GM19239 (cell line): Measurements from ENCODE around the gene CCDC30.
"Not testable (repeated sequence)": the region's sequence is repeated elsewhere in the genome, so short reads cannot be mapped to it uniquely, and the experiment has no call there.

ENCODE experiments used
- DNase-seq: peaks from one replicate; pipeline ENCODE4 v3.0.0; 2011; ENCODE audit warnings: low spot score; ENCODE audit not compliant: insufficient read length
- FAIRE-seq: peaks from 2 replicates; lab custom pipeline; 2011; peaks lifted over from hg19 to GRCh38; lab: Jason Lieb, UNC

Gene CCDC30

DNA sequence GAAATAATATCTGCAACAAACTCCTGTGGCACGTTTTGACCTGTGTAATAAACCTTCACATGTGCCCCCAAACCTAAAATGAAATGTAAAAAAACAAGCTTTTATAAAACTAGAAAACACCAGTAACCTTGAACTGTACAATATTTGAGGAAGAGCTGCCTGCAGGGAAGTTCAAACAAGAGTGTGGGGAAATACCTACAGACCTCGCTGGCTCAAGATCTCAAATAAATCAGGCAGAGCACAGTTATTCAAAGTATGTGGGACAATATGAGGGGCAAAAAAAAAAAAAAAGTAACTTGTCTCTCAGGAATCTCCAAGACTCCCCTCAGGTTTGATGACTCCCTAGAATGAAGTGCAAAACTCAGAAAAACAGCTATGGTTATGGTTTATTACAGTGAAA is 157.2 kb downstream of the CCDC30 start:
- DNase-seq (no peak), FAIRE-seq (no peak)

DNA sequence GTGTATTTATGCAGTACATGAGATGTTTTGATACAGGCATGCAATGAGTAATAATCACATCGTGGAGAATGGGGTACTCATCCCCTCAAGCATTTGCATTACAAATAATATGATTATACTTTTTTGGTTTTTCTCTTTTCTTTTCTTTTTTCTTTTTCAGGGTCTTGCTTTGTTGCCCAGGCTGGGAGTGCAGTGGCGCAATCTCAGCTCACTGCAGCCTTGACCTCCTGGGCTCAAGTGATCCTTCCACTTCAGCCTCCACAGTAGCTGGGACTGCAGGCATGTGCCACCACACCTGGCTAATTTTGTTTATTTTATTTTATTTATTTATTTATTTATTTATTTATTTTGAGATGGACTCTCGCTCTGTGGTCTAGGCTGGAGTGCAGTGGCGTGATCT is 158.1 kb downstream of the CCDC30 start:
- not testable (repeated sequence) for DNase-seq, FAIRE-seq

DNA sequence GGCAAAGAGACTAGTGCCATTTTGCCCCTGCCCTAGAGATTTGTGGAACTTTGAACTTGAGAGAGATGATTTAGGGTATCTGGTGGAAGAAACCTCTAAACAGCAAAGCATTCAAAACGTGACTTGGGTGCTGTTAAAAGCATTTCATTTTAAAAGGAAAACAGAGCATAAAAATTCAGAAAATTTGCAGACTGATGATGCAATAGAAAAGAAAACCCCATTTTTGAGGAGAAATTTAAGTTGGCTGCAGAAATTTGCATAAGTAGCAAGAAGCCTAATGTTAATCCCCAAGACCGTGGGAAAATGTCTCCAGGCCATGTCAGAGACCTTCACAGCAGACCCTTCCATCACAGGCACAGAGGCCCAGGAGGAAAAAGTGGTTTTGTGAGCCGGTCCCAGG is 164.1 kb downstream of the CCDC30 start:
- DNase-seq, FAIRE-seq: not testable (repeated sequence)

DNA sequence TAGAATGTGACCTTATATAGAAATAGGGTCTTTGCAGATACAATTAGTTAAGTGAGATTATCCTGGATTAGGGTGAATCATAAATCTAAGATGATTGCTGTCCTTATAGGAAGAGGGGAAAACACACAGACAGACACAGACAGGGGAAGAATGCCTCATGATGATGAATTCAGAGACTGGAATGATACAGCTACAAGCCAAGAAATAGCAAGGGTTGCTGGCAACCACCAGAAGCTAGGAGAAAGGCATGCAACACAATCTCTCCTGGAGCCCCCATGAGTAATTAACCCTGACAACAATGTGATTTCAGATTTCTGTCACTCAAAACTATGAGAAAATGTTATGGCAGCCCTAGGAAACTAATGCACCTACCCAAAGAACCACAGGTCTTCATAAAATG is 176.0 kb downstream of the CCDC30 start:
- no peak for FAIRE-seq
- no peak for DNase-seq

DNA sequence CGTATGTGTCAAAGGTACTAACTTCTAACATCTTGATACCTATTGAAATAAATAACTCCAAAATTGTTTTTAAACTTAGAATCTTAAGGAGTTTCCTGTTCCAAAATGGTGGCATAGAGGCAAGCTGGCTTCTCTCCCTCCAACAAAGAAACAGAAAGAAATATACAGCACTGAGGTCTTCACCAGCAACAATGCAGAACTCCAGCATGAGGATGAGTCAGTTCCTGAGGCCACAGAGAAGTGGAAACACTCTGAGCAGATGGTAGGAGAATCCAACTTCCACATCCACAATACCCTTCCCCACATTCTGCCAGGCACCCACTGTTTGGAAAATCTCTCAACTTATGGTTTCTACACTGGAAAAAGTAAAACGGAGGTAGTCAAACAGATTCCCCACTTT is 183.0 kb downstream of the CCDC30 start:
- DNase-seq (no peak), FAIRE-seq (no peak)

DNA sequence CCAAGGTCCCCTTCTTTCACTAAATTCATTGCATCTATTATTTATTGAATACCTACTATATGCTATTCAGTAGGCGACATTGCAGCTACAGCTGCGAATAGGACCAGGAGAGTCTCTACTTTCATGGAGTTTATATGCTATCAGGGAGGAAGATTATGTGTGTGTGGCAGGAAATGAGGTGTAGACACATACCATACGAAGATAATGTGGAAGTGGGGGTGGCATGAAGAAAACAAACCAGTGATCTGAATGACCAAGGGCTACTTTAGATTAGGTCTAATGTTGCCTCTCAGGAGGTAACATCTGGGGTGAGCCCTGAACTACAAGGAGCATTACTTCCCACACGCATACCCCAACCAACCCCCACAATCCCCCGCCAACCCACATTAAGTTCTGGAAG is 194.1 kb downstream of the CCDC30 start:
- DNase-seq (no peak), FAIRE-seq (no peak)

DNA sequence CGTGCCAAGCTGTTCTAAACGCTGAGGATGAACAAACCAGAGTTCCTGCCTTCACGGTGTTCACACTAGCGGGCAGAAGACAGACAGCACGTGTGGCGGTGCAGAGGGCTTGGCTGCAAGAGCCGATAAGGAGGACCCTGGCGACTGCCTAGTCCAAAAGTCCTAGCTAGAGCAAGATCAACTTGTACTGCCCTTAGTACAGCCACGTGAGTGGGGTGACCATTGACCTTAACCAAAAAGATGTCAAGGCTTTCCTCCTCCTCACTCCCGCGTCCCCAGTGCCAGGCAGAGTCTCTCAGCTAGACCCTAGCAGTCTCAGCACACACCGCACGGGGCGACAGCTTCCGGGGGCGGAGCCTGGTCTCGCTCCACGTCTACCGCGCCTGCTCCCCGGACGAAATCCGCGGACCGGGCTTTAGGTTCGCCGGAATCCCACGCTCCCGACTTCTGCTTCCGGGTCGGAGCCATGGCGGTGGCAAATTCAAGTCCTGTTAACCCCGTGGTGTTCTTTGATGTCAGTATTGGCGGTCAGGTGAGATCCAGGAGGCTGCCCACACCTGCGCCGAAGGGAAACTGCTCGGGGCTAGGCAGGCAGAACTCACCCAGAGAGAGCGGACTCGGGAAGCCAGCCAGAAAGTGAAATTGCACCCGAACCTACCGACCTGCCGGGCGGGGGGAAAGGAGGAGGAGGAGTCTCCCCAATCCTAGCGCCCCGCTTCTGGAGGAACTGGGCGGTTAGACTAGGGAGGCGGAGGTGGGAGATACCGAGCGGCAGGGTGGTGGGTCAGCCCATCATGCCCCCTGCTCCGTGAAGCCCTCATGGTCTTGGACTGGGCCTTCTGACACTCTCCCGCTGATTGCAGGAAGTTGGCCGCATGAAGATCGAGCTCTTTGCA is 195.1 kb downstream of the CCDC30 start, which contains the start of gene PPIH:
TSS of gene PPIH (plus strand) at position 443 of the 896 bp plus-strand sequence. CDS start at position 467, 24 bp downstream.
- DNase-seq (peak; percentile 88), FAIRE-seq (peak; percentile 92)

DNA sequence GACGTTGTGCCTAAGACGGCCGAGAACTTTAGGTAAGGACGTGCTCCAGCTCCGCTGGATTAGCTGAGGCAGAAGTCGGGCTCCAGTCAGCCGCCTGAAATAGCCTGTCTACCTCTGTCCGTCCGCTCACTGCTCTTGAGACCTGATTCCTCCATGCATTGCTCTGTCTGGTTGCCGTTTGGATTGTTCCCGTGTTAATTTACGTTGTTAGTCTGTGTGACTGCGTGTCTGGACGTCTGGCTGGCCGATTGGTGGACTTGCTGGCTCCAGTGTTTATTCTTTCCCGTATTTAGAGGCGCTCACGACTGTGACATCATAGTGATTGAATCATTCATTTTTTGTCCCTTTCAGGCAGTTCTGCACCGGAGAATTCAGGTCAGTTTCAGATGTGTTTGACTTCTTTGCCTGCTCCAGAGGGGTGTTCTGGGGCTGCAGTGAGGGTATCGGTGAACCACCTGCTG is 195.8 kb downstream of the CCDC30 start:
- FAIRE-seq (no peak), DNase-seq (no peak)

DNA sequence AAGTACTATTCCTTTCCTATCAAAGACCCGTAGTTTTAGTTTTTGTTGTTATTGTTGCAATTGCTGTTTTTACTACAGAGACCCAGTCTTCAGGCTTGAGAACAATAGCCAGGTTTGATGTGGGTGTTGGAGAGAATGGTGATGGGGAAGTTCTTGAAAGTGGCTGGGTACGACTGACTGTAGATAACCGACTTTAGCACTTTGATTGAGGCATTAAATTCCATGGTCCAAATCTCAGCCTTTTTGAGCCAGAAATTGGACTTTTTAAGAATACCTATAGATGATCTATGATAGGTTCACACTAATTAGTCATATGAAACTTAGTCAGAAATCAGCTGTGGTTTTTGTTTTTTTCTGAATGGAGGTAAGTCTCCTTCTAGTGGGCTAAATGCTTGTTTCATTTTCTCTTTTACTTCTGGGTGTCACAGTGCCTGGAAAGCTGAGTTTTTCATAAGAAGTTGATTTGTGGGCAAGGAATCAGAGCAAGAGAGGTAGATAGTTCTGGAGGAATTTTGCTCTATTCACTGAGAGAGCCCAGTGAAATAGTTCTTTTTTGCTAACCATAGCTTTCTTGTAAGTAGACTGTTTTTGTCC is 197.9 kb downstream of the CCDC30 start:
- FAIRE-seq (peak; percentile 47), DNase-seq (no peak)

DNA sequence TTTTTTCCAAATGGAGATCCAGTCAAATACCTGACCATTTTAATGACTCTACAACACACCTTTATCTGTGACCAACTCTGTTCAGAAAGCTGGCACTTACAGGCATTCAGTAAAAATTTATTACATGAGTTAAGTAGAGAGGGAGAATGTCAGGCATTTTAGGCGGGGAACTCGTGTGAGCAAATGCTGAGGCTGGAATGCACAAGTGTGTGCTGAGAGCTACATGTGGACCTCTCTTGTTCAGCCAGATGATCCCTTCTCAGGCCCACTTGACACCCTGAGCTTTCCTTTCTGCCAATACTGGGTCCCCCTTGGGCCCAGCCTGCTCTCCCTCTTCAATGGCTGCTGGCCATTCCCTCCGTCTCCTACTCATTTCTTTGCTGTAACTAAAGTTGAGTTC is 206.8 kb downstream of the CCDC30 start:
- no peak for FAIRE-seq
- no peak for DNase-seq

DNA sequence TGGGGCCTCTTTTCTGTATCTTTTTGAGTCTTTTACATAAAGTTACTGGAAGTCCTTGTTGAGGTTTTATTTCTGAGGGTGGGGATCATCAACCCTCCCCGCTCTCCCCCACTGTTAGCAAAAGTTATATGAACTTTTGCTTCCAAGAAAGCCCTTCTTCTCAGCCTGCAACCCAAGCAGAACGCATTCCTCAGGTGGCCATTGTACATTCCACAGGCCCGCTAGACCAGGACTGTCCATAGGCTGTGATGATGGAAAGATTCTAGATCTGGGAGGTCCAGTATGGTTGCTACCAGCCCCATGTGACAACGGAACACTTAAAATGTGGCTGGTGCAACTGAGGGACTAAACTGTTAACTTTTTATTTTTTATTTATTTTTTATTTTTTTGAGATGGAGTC is 207.3 kb downstream of the CCDC30 start:
- FAIRE-seq, result no peak

DNA sequence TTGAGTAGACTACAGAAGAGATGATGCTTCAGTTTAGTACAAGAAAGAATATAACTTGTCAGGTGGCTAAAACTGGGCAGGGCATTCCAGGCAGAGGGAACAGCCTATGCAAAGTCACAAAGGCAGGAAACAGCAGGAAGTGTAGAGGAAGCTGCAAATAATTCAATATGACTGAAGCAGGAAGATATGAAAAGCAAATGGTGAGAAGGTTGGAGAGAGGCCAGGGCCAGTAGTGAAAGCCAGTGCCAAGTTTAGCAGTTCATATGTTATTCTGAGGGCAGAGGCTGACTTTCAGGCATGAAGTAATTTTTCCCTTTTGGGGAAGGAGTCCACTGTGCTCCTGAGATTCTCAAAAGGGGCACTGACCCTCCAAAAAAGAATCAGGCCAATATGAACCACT is 211.1 kb downstream of the CCDC30 start:
- no peak for DNase-seq

More for the DNA sequence above, 207.3 kb downstream of the CCDC30 start:
- DNase-seq, result no peak

DNA sequence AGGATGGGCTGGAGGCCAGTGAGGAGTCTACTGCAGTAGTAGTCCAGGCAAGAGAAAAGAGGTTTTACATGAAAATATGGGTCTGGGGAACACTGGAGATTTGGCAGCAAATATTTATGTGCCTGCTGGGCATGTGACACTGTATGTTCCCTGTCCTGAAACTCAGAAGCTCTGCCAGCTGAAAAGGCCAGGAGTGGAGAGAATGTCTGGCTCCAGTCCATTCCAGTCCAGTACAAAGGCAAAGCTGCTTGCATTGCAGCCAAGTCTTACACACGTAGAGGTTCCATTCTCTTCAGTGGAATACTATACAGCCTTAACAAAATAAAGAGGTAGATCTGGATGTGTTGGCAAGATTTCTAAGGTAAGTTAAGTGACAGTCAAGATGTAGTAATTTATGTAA is 211.6 kb downstream of the CCDC30 start:
- no peak for DNase-seq
- FAIRE-seq, result no peak

More for the DNA sequence above, 211.1 kb downstream of the CCDC30 start:
- no peak for FAIRE-seq

DNA sequence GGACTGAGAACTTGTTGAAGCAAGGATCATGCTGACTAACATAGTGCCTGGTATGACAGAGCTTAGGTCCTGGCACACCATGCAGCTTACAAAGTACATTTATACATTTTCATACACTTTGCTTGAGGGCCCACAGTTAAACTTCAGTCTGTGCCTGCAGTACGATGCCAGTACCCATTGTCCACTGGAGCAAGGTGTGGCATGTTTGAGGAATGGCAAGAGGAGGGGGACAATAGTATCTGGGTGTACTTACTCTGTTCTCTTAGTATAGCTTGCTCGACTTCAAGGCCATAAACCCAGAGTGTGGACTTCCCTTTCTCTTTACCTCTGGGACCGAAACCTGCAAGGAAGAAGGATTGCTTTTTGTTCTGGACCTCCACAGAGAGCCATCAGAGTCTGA is 212.4 kb downstream of the CCDC30 start:
- DNase-seq (no peak), FAIRE-seq (no peak)

DNA sequence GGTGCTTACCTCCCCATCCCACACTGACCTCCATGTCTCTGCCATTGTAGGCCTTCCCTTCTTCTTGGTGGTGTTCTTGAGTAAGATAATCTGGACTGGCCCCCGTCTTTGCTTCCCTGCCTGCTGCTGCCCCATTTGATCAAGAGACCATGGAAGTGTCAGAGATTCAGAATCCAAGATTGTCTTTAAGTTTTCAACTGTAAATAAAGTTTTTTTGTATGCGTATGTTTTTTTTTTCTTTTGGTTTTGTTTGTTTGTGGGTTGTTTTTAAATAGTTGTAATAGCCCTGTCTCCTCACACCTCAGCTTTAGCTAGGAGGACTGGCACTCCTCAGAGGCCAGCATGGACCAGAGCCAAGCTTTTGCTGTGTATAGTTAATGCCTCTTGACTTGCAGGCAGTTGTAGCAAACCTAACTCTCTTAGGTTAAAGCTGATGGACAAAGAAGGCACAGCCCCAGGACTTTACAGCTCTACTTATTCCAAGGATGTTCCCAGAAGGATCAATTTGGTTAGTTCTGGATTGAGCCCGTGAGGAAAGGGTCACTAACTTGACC is 213.5 kb downstream of the CCDC30 start:
- FAIRE-seq, result no peak
- DNase-seq, result no peak

DNA sequence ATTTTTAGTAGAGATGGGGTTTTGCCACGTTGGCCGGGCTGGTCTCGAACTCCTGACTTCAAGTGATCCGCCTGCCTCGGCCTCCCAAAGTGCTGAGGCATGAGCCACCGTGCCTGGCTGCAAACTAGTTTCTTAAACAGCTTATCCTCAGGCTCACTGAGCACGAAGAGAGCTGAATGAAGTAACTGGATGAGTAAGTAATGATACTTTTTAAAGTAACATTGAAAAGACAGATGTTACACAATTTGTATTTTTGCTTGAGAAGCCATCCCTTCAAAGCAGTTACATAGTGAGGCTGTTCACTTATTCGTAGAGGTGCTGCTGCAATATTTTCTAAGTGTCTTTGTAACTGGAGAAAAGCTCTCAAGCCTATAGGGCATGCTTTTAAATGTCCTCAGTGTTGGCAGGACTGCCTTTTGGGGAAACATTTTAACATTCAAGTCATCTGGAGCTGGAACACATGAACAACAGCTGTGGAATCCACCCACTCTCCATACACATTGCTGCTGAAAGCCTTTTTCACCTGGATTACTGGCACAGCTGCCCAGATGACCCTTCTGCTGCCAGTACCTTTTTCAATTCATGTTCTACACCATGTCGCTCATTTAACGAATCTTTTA is 216.4 kb downstream of the CCDC30 start:
- DNase-seq (no peak), FAIRE-seq (no peak)

DNA sequence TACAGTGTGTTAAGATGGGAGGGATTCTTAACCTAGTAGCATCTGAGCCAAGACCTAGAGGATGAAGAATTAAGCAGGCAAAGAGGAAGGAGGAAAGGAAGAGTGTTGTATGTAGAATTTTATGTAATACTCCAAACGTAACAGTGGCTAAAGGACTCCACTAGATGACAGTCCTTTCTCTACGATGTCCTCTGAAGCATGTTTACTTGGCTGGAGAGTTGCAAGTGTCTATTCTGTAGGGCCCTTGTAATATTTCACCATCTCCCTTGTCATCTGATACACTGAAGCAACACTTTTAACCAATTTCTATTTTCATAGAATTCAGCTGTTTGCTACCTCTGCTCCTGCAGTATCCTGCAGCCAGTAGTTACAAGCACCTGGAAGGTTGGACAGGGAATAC is 217.0 kb downstream of the CCDC30 start:
- DNase-seq (no peak), FAIRE-seq (no peak)

DNA sequence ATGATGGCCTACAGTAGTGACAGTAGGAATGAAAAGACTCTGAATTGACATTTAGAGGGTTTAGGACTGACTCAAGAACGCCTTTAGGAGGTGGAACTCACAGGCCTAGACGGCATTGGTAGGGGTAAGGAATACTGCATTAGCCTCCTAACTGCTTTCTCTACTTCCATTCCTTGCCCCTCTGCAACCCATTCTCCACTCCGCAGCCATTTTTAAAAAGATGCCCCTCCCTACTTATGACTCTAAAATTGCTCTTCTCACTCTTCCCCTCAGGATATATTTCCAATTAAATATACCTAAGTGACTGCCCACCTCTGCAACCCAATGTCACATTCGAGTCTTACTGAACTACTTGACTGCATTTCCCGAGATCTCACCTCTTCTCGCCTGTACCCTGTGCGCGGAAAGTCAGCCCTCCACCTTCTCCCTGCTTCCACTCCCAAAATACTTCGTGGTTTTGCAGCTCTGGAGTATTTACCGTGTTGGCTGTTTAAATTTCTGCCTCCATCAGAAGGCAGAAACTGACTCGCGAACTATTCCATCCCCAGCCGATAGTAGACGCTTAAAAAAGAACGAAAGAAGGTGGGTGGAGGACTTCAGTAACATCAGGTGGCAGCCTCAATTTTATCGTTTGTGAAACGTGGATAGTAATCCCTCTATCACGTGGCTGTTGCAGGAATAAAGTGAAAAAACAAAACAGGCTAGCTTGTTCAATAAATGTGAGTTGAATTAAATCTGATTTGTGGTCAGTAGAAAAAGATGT is 218.0 kb downstream of the CCDC30 start:
- DNase-seq (no peak), FAIRE-seq (peak; percentile 66)

DNA sequence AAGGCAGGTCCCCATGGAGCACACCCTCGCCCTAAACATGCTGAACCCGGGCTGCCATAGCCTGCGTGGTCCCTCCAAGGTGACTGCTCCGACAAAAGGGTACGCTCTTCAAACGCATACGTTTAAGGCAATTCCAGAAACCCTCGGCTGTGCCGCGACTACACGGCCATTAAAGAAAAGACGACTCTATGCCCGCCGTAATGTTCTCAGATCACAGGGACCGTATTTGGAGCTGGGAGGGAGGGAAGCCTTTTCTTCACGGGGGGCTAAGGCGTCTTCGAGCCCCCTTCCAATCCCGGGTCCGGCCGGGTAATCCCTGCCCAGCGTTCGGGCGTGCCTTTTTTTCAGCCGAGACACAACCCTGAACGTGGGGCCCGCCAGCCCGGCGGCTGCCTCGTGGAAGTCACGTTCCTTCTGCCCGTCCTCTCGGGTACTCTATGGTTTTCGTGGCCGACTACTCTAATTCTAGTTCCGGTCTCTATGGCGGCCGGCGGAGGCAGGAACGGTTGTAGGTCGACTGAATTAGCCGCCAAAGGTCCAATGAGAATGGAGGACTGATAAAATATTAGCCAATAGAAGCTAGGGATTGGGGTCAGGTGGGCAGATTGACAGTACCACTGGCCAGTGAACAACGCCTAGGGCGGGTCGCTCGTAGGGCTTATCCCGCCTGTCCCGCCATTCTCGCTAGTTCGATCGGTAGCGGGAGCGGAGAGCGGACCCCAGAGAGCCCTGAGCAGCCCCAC is 218.8 kb downstream of the CCDC30 start, which contains the start of gene YBX1:
TSS of gene YBX1 (plus strand) at position 678 of the 743 bp plus-strand sequence. CDS start 148 bp downstream, outside the sequence.
- FAIRE-seq, result peak; percentile 86

More for the DNA sequence above, 218.8 kb downstream of the CCDC30 start, which contains the start of gene YBX1:
- peak; percentile 90 for DNase-seq
